ENCODE measurements around the gene SEC11A.

SEC11A gene

GRCh38 chr15:84749111-84749991, 33.4 kb upstream of the SEC11A start:
- DNase-seq (ENCODE audit: low read depth) = peak; percentile 41
- peak overlapping the region; percentile 86 for H3K4me3 ChIP-seq (ENCODE audit: low read depth, low read length)
- TF ChIP-seq CTCF (conservative IDR thresholded peaks at IDR 0.05; ENCODE audit: low read depth, low read length) = peak; percentile 19

- DNase-seq (ENCODE audit: low read depth) = peak; percentile 76
- no peak for TF ChIP-seq CTCF (conservative IDR thresholded peaks at IDR 0.05; ENCODE audit: low read depth, low read length)
- H3K4me3 ChIP-seq (ENCODE audit: low read depth, low read length) = peak within 1 kb of the TSS; percentile 86
Measured at GRCh38 chr15:84748274-84749110, 32.6 kb upstream of the SEC11A start, which contains the start of gene ZNF592. Gene ZNF592, plus strand, starts transcription at chr15:84748592. Its CDS starts 34,084 bp downstream, at chr15:84782676.

- H3K4me3 ChIP-seq (ENCODE audit: low read depth, low read length) = peak overlapping the region; percentile 86
- peak; percentile 66 for DNase-seq (ENCODE audit: low read depth)
- peak; percentile 15 for TF ChIP-seq CTCF (conservative IDR thresholded peaks at IDR 0.05; ENCODE audit: low read depth, low read length)
Measured at GRCh38 chr15:84747416-84748273, 31.7 kb upstream of the SEC11A start.

- no peak overlapping the region for H3K4me3 ChIP-seq (ENCODE audit: low read depth, low read length)
- no peak for TF ChIP-seq CTCF (conservative IDR thresholded peaks at IDR 0.05; ENCODE audit: low read depth, low read length)
- no peak for DNase-seq (ENCODE audit: low read depth)
Measured at GRCh38 chr15:84741121-84741520, 25.2 kb upstream of the SEC11A start.

GRCh38 chr15:84740691-84741090, 24.8 kb upstream of the SEC11A start:
- TF ChIP-seq CTCF (conservative IDR thresholded peaks at IDR 0.05; ENCODE audit: low read depth, low read length) = no peak
- no peak overlapping the region for H3K4me3 ChIP-seq (ENCODE audit: low read depth, low read length)
- DNase-seq (ENCODE audit: low read depth) = no peak

GRCh38 chr15:84737005-84737404, 21.1 kb upstream of the SEC11A start:
- no peak for DNase-seq (ENCODE audit: low read depth)
- H3K4me3 ChIP-seq (ENCODE audit: low read depth, low read length) = no peak overlapping the region
- no peak for TF ChIP-seq CTCF (conservative IDR thresholded peaks at IDR 0.05; ENCODE audit: low read depth, low read length)

All from choroid plexus epithelial cell (primary cell).